H1 (cell line): Measurements from ENCODE around the gene SLC38A7. TPM values are rescaled to one million over a fixed set of nuclear protein-coding genes. Genes with fewer than 3 reads are reported as not detected.

ENCODE experiments used
- CTCF ChIA-PET: fragments of 300-600 bp; sonication (Branson Sonifier 250); formaldehyde crosslinking; loops from one replicate; lab custom pipeline; 2021; ENCODE audit not compliant: partially characterized antibody; lab: Charles Lee
- POLR2A ChIA-PET: fragments of 300-600 bp; sonication (Branson Sonifier 250); formaldehyde crosslinking; loops from one replicate; lab custom pipeline; 2021; ENCODE audit warnings: inconsistent platforms; ENCODE audit not compliant: partially characterized antibody; lab: Charles Lee
- DNase-seq, 2 experiments: peaks; one replicate each; pipeline versions ENCODE4 v3.0.0 to v3.0.0-alpha.2; 2010 to 2022; ENCODE audit warnings: low spot score in 2 of 2, low read depth in 1 of 2, mixed read lengths in 1 of 2
- FAIRE-seq: peaks from 2 replicates; lab custom pipeline; 2011; peaks lifted over from hg19 to GRCh38; lab: Jason Lieb, UNC
- H2AFZ ChIP-seq: 2 replicates; pipeline ENCODE4 v1.8.1; 2012; ENCODE audit warnings: low read length, inconsistent platforms
- H2AK5ac ChIP-seq: 2 replicates; pipeline ENCODE4 v1.6.1; 2013; ENCODE audit warnings: low read depth, low read length
- H2BK120ac ChIP-seq: replicated peaks from 2 replicates; pipeline ENCODE3; 2013; ENCODE audit warnings: low read depth, low read length, inconsistent platforms
- H2BK12ac ChIP-seq: 2 replicates; pipeline ENCODE4 v1.6.1; 2013; ENCODE audit warnings: low read depth, low read length
- H2BK15ac ChIP-seq: 2 replicates; pipeline ENCODE4 v1.6.1; 2013; ENCODE audit warnings: low read length
- H2BK20ac ChIP-seq: 2 replicates; pipeline ENCODE4 v1.6.1; 2013; ENCODE audit warnings: low read length
- H2BK5ac ChIP-seq: 2 replicates; pipeline ENCODE4 v1.6.1; 2013; ENCODE audit warnings: low read depth, low read length
- H3K14ac ChIP-seq: 2 replicates; pipeline ENCODE4 v1.6.1; 2013; ENCODE audit warnings: inconsistent platforms; ENCODE audit not compliant: insufficient read length
- H3K18ac ChIP-seq: 2 replicates; pipeline ENCODE4 v1.6.1; 2013; ENCODE audit warnings: low read length; ENCODE audit errors: extremely low read depth
- H3K23ac ChIP-seq: 2 replicates; pipeline ENCODE4 v1.6.1; 2013; ENCODE audit warnings: inconsistent platforms; ENCODE audit not compliant: insufficient read length
- H3K23me2 ChIP-seq: 2 replicates; pipeline ENCODE4 v1.6.1; 2013; ENCODE audit warnings: low read depth, low read length
- H3K27ac ChIP-seq: 2 replicates; pipeline ENCODE4 v1.6.1; 2011; ENCODE audit warnings: low read depth, low read length, inconsistent platforms
- H3K27me3 ChIP-seq, 4 experiments: replicated peaks in 1 of 4; 1 replicate in 1 of 4; 2 replicates in 3 of 4; pipeline versions ENCODE4 v1.6.1 to v1.8.1; 2011 to 2013; ENCODE audit warnings: low read length in 3 of 4, mild to moderate bottlenecking in 3 of 4, inconsistent platforms in 2 of 4, mixed read lengths in 2 of 4, moderate library complexity in 1 of 4; ENCODE audit not compliant: control insufficient read depth in 3 of 4, insufficient read depth in 3 of 4; ENCODE audit errors: extremely low read depth in 1 of 4
- H3K36me3 ChIP-seq, 4 experiments: 2 replicates each; pipeline versions ENCODE4 v1.6.1 to v1.8.1; 2011 to 2013; ENCODE audit warnings: mild to moderate bottlenecking in 4 of 4, low read length in 3 of 4, moderate library complexity in 2 of 4, control low read depth in 1 of 4, inconsistent platforms in 1 of 4; ENCODE audit not compliant: insufficient read depth in 4 of 4, control insufficient read depth in 2 of 4
- H3K4ac ChIP-seq: replicated peaks from 2 replicates; pipeline ENCODE3; 2013; ENCODE audit warnings: low read length, low read depth, mixed read lengths, inconsistent platforms; ENCODE audit not compliant: insufficient read length
- H3K4me1 ChIP-seq, 4 experiments: replicated peaks in 1 of 4; 1 replicate in 1 of 4; 2 replicates in 3 of 4; pipeline versions ENCODE4 v1.6.1 to v1.8.1; 2011 to 2013; ENCODE audit warnings: low read length in 3 of 4, inconsistent platforms in 2 of 4, mixed read lengths in 1 of 4; ENCODE audit not compliant: insufficient read depth in 4 of 4, control insufficient read depth in 3 of 4
- H3K4me2 ChIP-seq, 2 experiments: 2 replicates each; pipeline versions ENCODE4 v1.6.1 to v1.8.1; 2011 to 2013; ENCODE audit warnings: low read depth in 2 of 2, low read length in 2 of 2, control low read depth in 1 of 2, inconsistent platforms in 1 of 2, mild to moderate bottlenecking in 1 of 2; ENCODE audit not compliant: insufficient read depth in 1 of 2
- H3K4me3 ChIP-seq, 4 experiments: fragments of 200-600, 300-600 bp in 1 of 4; sonication (generic), shearing (Covaris generic), sonication (Bioruptor Twin) in 1 of 4; 2 replicates each; pipeline versions ENCODE4 v1.5.1 to v1.8.1; 2011 to 2016; ENCODE audit warnings: low read length in 4 of 4, low read depth in 3 of 4, control low read depth in 2 of 4, inconsistent platforms in 2 of 4, mild to moderate bottlenecking in 2 of 4, mixed read lengths in 1 of 4, moderate library complexity in 1 of 4; ENCODE audit not compliant: insufficient read depth in 2 of 4; ENCODE audit errors: extremely low read depth in 1 of 4
- H3K56ac ChIP-seq: replicated peaks from 2 replicates; pipeline ENCODE3; 2013; ENCODE audit warnings: low read depth, mild to moderate bottlenecking, mixed read lengths, low read length, inconsistent platforms; ENCODE audit not compliant: insufficient read length
- H3K79me1 ChIP-seq: 2 replicates; pipeline ENCODE4 v1.6.1; 2013; ENCODE audit warnings: low read depth, low read length, control low read depth
- H3K79me2 ChIP-seq, 2 experiments: 2 replicates each; pipeline versions ENCODE4 v1.6.1 to v1.8.1; 2012 to 2013; ENCODE audit warnings: low read length in 2 of 2, mild to moderate bottlenecking in 2 of 2, inconsistent platforms in 1 of 2; ENCODE audit not compliant: insufficient read depth in 2 of 2, control insufficient read depth in 1 of 2
- H3K9ac ChIP-seq, 4 experiments: replicated peaks in 1 of 4; 1 replicate in 1 of 4; 2 replicates in 3 of 4; pipeline versions ENCODE4 v1.6.1 to v1.8.1; 2011 to 2013; ENCODE audit warnings: low read depth in 3 of 4, low read length in 3 of 4, control low read depth in 2 of 4, mild to moderate bottlenecking in 2 of 4, moderate library complexity in 2 of 4, inconsistent platforms in 1 of 4; ENCODE audit errors: extremely low read depth in 1 of 4
- H3K9me3 ChIP-seq, 2 experiments: 2 replicates each; pipeline versions ENCODE4 v1.6.1 to v1.8.1; 2012 to 2013; ENCODE audit warnings: mild to moderate bottlenecking in 2 of 2, moderate library complexity in 2 of 2, control low read depth in 1 of 2, inconsistent platforms in 1 of 2, low read depth in 1 of 2, low read length in 1 of 2, mixed read lengths in 1 of 2; ENCODE audit not compliant: insufficient read depth in 2 of 2
- H4K20me1 ChIP-seq, 2 experiments: replicated peaks in 1 of 2; 2 replicates each; pipeline versions ENCODE3 to v1.8.1; 2011 to 2013; ENCODE audit warnings: inconsistent platforms in 2 of 2, low read length in 2 of 2, mild to moderate bottlenecking in 1 of 2; ENCODE audit not compliant: insufficient read depth in 2 of 2, control insufficient read depth in 1 of 2
- H4K5ac ChIP-seq: 2 replicates; pipeline ENCODE4 v1.6.1; 2013; ENCODE audit warnings: low read length, low read depth, mixed read lengths, inconsistent platforms; ENCODE audit not compliant: insufficient read length
- H4K8ac ChIP-seq: 2 replicates; pipeline ENCODE4 v1.8.0; 2013; ENCODE audit warnings: mild to moderate bottlenecking, moderate library complexity, low read length, inconsistent platforms; ENCODE audit not compliant: insufficient read depth; ENCODE audit errors: extremely low read depth
- H4K91ac ChIP-seq: replicated peaks from 2 replicates; pipeline ENCODE3; 2013; ENCODE audit warnings: low read length, mixed read lengths, inconsistent platforms; ENCODE audit not compliant: insufficient read length
- BCL11A ChIP-seq, 2 experiments: IDR thresholded peaks; one replicate each; pipeline ENCODE4 v1.6.1; 2011; ENCODE audit warnings: low read depth in 2 of 2, low read length in 2 of 2, mild to moderate bottlenecking in 2 of 2
- BRCA1 ChIP-seq: IDR thresholded peaks from 2 replicates; pipeline ENCODE4 v1.6.1; 2012; ENCODE audit warnings: low read depth, low read length, improper control_type of control experiment
- CBX8 ChIP-seq: fragments of 300-800, 300-1000 bp; sonication (generic); IDR thresholded peaks from 2 replicates; pipeline ENCODE4 v1.7.1; 2016; ENCODE audit warnings: low read depth, low read length, borderline replicate concordance
- CTBP2 ChIP-seq: IDR thresholded peaks from 2 replicates; pipeline ENCODE4 v1.7.0; 2011; ENCODE audit warnings: borderline replicate concordance, mild to moderate bottlenecking, moderate library complexity, mixed read lengths, low read length; ENCODE audit not compliant: insufficient read depth, insufficient read length
- GABPA ChIP-seq: IDR thresholded peaks from 2 replicates; pipeline ENCODE4 v1.6.1; 2011; ENCODE audit warnings: mild to moderate bottlenecking, low read length, moderate library complexity, borderline replicate concordance; ENCODE audit not compliant: insufficient read depth
- GTF2F1 ChIP-seq: IDR thresholded peaks from 2 replicates; pipeline ENCODE4 v1.6.1; 2012; ENCODE audit warnings: low read depth, low read length, improper control_type of control experiment, borderline replicate concordance
- HDAC2 ChIP-seq, 2 experiments: fragments of 300-600 bp in 1 of 2; sonication (generic) in 1 of 2; IDR thresholded peaks; 2 replicates each; pipeline ENCODE4 v1.6.1; 2011 to 2012; ENCODE audit warnings: low read depth in 2 of 2, low read length in 2 of 2, mild to moderate bottlenecking in 2 of 2, moderate library complexity in 2 of 2, borderline replicate concordance in 1 of 2, inconsistent platforms in 1 of 2
- JUND ChIP-seq: IDR thresholded peaks from 2 replicates; pipeline ENCODE4 v1.6.1; 2011; ENCODE audit warnings: mild to moderate bottlenecking, improper control_type of control experiment, low read length
- RNF2 ChIP-seq: fragments of 200-900, 300-1000 bp; sonication (generic); IDR thresholded peaks from 2 replicates; pipeline ENCODE4 v1.7.1; 2016; ENCODE audit warnings: borderline replicate concordance, low read depth, mild to moderate bottlenecking, antibody characterized with exemption, low read length; ENCODE audit not compliant: poor library complexity, severe bottlenecking; ENCODE audit errors: missing control alignments
- SIRT6 ChIP-seq: IDR thresholded peaks from one replicate; pipeline ENCODE4 v1.7.1; 2012; ENCODE audit warnings: low read length, inconsistent platforms
- whole genome bisulfite sequencing, 2 experiments: shearing (Covaris generic) in 1 of 2; methylation state at CpG; one replicate each; pipeline versions ENCODE4 v1.1.6 to v1.1.7; 2013 to 2015; ENCODE audit warnings: low lambda C conversion rate in 2 of 2, mixed read lengths in 2 of 2, inconsistent platforms in 1 of 2, low coverage in 1 of 2, missing lambda C conversion rate in 1 of 2; ENCODE audit not compliant: insufficient replicate concordance in 2 of 2, insufficient coverage in 1 of 2, insufficient read length in 1 of 2; ENCODE audit errors: extremely low coverage in 1 of 2, missing lambda C conversion rate in 1 of 2; 5-methylcytosine and 5-hydroxymethylcytosine counted together
- polyA plus RNA-seq, 7 experiments: library from polyadenylated mRNA; depleted of rRNA in 3 of 7; stranded (reverse) in 5 of 7; unstranded in 2 of 7; fragments of >200 nt in 5 of 7; fragments of 200-250 nt in 2 of 7; gene quantifications; 1 replicate in 5 of 7; 2 replicates in 1 of 7; 4 replicates in 1 of 7; pipeline versions ENCODE4 v1.2.1 to v1.2.3, GENCODE V29; 2011 to 2013; ENCODE audit warnings: missing spikeins in 2 of 7, mixed read lengths in 2 of 7
- total RNA-seq: library from RNA; stranded (reverse); fragmentation: NEBNext Ultra II Directional; extraction: Animal tissue kit (Norgen Biotek cat#: 25700); gene quantifications from 2 replicates; pipeline ENCODE4 v1.2.1, GENCODE V29; 2021
- TF ChIP-seq, protein P1 (sequence below): IDR thresholded peaks from 2 replicates; pipeline ENCODE4 v1.6.1; 2011; ENCODE audit warnings: low read depth, mild to moderate bottlenecking, low read length; ENCODE audit not compliant: insufficient read depth
- TF ChIP-seq, protein P2 (sequence below): IDR thresholded peaks from 2 replicates; pipeline ENCODE4 v1.6.1; 2012; ENCODE audit warnings: inconsistent platforms

The SLC38A7 gene
- total and polyA plus RNA-seq, 2 of the 8 experiments (the other 6 are each of a cell fraction or from before 2014, with no cell fraction given) = 26.7 to 28.0 TPM

DNA sequence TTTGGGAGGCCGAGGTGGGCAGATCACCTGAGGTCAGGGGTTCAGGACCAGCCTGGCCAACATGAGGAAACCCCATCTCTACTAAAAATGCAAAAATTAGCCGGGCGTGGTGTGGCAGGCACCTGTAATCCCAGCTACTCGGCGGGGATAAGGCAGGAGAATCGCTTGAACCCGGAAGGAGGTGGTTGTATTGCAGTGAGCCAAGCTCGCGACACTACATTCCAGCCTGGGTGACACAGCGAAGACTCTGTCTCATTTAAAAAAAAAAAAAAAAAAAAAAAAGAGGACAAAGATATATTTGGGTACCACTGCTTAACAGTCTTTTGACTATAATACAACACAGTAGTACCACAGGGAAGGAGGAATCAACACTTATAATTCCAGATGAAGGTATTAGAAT, 64.2 kb downstream of the SLC38A7 start:
- peaks cover 6% of the 10 kb centered on the region for H3K79me1 ChIP-seq
- CTCF ChIA-PET = no interaction called here
- no peak overlapping the region for H2BK12ac ChIP-seq
- H3K4me2 ChIP-seq = no peak overlapping the region
- H4K5ac ChIP-seq = no peak overlapping the region
- no peak overlapping the region for H2BK20ac ChIP-seq
- H3K14ac ChIP-seq = no peak overlapping the region
- H3K23me2 ChIP-seq = no peaks in the 10 kb centered on the region
- WGBS, 2 experiments = 98% methylated on average over 10 of the region's 10 CpGs; no CpG with 5 or more reads in 1 of the 2 experiments
- POLR2A ChIA-PET = interaction anchor here (1.2 kb wide), 1 partner anchor 9 kb away, joined by 3 read pairs; the partner anchor contains the start of gene CNOT1
- no peak overlapping the region for H4K91ac ChIP-seq
- H2BK15ac ChIP-seq = no peak overlapping the region
- H3K27me3 ChIP-seq = no peaks in the 10 kb centered on the region
- no peak for DNase-seq
- H2BK120ac ChIP-seq = no peak overlapping the region
- no peak overlapping the region for H3K23ac ChIP-seq
- H3K56ac ChIP-seq = no peak overlapping the region
- FAIRE-seq = no peak
- no peak overlapping the region for H4K8ac ChIP-seq
- H3K4ac ChIP-seq = no peak overlapping the region
- H3K36me3 ChIP-seq = peaks cover 6 to 66% (median 20%) of the 10 kb centered on the region in 4 experiments
- no peak overlapping the region for H2BK5ac ChIP-seq
- H3K9ac ChIP-seq = no peak overlapping the region
- H3K4me1 ChIP-seq = no peaks in the 10 kb centered on the region
- peaks cover 38 to 95% of the 10 kb centered on the region in 2 experiments for H3K79me2 ChIP-seq
- H2AFZ ChIP-seq = no peak overlapping the region
- H3K27ac ChIP-seq = no peak overlapping the region
- H3K9me3 ChIP-seq = no peaks in the 10 kb centered on the region
- peaks cover 6 to 9% of the 10 kb centered on the region in 2 experiments for H4K20me1 ChIP-seq
- no peak overlapping the region for H3K4me3 ChIP-seq
- no peak overlapping the region for H3K18ac ChIP-seq
- H2AK5ac ChIP-seq = no peak overlapping the region
- TF ChIP-seq CTBP2 (no peak), CBX8 (no peak), RNF2 (no peak), SIRT6 (no peak), BCL11A (IDR thresholded peaks at IDR 0.05; ENCODE audit: low read depth in 2 of 2, low read length in 2 of 2) (no peak), JUND (no peak), GTF2F1 (no peak), HDAC2 (IDR thresholded peaks at IDR 0.05; ENCODE audit: borderline replicate concordance in 1 of 2, low read depth in 2 of 2, low read length in 2 of 2) (no peak), GABPA (no peak), BRCA1 (no peak)
- TF ChIP-seq, protein P1, sequence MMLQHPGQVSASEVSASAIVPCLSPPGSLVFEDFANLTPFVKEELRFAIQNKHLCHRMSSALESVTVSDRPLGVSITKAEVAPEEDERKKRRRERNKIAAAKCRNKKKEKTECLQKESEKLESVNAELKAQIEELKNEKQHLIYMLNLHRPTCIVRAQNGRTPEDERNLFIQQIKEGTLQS = no peak
- TF ChIP-seq, protein P2, sequence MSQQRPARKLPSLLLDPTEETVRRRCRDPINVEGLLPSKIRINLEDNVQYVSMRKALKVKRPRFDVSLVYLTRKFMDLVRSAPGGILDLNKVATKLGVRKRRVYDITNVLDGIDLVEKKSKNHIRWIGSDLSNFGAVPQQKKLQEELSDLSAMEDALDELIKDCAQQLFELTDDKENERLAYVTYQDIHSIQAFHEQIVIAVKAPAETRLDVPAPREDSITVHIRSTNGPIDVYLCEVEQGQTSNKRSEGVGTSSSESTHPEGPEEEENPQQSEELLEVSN = no peak
